ENCODE data around the gene COL4A2.

The COL4A2 gene

GRCh38 chr13:110490009-110490770, 183.1 kb downstream of the COL4A2 start:
- Histone ChIP-seq H3K36me3 (ENCODE audit: insufficient read depth, insufficient read length, low read length) (peaks cover 69% of the 10 kb centered on the region), H3K9ac (ENCODE audit: insufficient read length, low read depth) (no peak overlapping the region), H3K4me3 (ENCODE audit: insufficient read length, low read depth) (no peak overlapping the region), H3K9me3 (ENCODE audit: insufficient read depth, low read length) (no peaks in the 10 kb centered on the region), H3K4me1 (ENCODE audit: insufficient read depth, insufficient read length) (peaks cover 4% of the 10 kb centered on the region), H3K27me3 (ENCODE audit: insufficient read depth, insufficient read length) (no peaks in the 10 kb centered on the region)
- DNase-seq (ENCODE audit: low read depth, low spot score) = no peak
- TF ChIP-seq SUZ12 (IDR thresholded peaks at IDR 0.05; ENCODE audit: extremely low read depth, insufficient read depth, insufficient read length) (no peak), YY1 (IDR thresholded peaks at IDR 0.05; ENCODE audit: insufficient read depth, insufficient read length) (no peak), ZNF274 (IDR thresholded peaks at IDR 0.05; ENCODE audit: low read depth, low read length) (no peak)

DNA sequence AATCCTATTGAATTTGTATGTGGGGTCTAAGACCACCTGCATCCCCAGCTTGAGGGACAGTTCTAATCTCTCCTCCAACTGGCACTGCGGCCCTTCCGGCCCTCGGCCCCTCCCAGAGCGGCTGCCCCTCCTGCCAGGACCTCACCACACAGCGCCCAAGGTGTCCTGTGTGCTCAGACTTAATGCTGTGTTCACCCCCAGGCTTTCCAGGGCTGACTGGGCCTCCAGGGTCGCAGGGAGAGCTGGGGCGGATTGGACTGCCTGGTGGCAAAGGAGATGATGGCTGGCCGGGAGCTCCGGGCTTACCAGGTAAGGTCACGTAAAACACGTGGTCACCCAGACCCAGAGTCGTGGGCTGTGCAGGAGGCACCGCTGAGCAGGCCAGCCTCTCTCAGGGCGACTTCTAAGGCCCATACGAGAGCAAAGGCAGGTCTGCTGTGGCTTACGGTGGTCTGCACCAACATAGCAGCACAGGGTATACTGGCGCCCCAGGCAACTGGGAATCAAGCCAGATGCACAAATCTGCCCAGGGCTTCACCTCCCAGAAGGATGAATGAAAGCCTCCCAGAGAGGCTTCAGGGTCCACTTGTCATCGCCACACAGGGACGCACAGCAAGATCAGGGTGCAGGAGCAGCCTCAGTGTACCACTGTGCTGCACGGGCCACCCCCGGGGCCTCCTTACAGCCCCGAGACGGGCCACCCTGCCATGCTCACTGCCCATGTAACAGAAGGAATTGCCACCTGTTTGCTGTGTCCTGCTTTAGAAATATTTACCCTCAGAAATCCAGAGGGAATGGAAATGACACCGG, 185.0 kb downstream of the COL4A2 start:
- TF ChIP-seq YY1 (IDR thresholded peaks at IDR 0.05; ENCODE audit: insufficient read depth, insufficient read length) = no peak
- TF ChIP-seq ZNF274 (IDR thresholded peaks at IDR 0.05; ENCODE audit: low read depth, low read length) = no peak
- no peak for TF ChIP-seq SUZ12 (IDR thresholded peaks at IDR 0.05; ENCODE audit: extremely low read depth, insufficient read depth, insufficient read length)
- H3K36me3 ChIP-seq (ENCODE audit: insufficient read depth, insufficient read length, low read length) = peaks cover 84% of the 10 kb centered on the region

DNA sequence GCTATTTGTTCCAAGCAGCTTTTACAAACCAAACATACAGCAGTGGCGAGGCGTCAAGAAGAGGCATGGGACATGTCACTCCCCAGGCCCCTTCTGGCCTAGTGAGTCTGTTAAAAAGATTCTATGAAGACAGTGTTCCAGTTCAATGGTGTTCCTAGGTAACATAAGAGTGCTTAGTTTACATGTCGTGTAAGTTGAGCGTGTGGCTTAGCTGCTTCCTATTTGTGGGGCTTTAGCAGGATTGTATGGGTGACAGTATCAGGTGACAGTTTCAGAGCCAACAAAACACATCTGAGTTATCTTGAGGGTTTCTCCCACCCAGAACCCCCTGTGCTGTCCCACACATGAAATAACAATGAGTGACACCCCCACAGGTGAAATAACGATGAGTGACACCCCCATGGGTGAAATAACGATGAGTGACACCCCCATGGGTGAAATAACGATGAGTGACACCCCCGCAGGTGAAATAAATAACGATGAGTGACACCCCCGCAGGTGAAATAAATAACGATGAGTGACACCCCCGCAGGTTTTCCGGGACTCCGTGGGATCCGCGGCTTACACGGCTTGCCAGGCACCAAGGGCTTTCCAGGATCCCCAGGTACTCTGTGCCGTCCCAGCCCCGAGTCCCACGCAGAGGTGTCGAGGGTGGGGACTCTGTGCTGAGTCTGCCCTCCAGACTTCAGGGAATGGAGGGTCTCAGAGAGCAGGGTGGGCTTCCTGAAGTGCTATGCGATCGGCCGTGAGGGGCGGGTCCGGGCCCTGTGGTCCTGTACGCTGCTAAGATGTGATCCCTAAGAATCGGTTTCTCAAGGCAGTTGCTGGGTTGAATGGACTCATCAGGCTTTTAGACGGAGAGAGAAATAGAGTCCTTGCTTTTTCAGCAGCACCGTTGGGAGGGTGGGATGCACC, 185.9 kb downstream of the COL4A2 start:
- Histone ChIP-seq H3K9me3 (ENCODE audit: insufficient read depth, low read length) (no peaks in the 10 kb centered on the region; the same call in 1 of the 2 replicates), H3K4me3 (ENCODE audit: insufficient read length, low read depth) (no peak overlapping the region), H3K9ac (ENCODE audit: insufficient read length, low read depth) (no peak overlapping the region), H3K27me3 (ENCODE audit: insufficient read depth, insufficient read length) (no peaks in the 10 kb centered on the region), H3K4me1 (ENCODE audit: insufficient read depth, insufficient read length) (no peaks in the 10 kb centered on the region), H3K36me3 (ENCODE audit: insufficient read depth, insufficient read length, low read length) (peaks cover 88% of the 10 kb centered on the region)
- TF ChIP-seq ZNF274 (IDR thresholded peaks at IDR 0.05; ENCODE audit: low read depth, low read length) (no peak), YY1 (IDR thresholded peaks at IDR 0.05; ENCODE audit: insufficient read depth, insufficient read length) (no peak), SUZ12 (IDR thresholded peaks at IDR 0.05; ENCODE audit: extremely low read depth, insufficient read depth, insufficient read length) (no peak)
- DNase-seq (ENCODE audit: low read depth, low spot score) = no peak

More for the DNA sequence above, 185.0 kb downstream of the COL4A2 start:
- Histone ChIP-seq H3K4me3 (ENCODE audit: insufficient read length, low read depth) (no peak overlapping the region), H3K9ac (ENCODE audit: insufficient read length, low read depth) (no peak overlapping the region), H3K27me3 (ENCODE audit: insufficient read depth, insufficient read length) (no peaks in the 10 kb centered on the region), H3K4me1 (ENCODE audit: insufficient read depth, insufficient read length) (no peaks in the 10 kb centered on the region), H3K9me3 (ENCODE audit: insufficient read depth, low read length) (no peaks in the 10 kb centered on the region; the same call in 1 of the 2 replicates)
- DNase-seq (ENCODE audit: low read depth, low spot score) = no peak

DNA sequence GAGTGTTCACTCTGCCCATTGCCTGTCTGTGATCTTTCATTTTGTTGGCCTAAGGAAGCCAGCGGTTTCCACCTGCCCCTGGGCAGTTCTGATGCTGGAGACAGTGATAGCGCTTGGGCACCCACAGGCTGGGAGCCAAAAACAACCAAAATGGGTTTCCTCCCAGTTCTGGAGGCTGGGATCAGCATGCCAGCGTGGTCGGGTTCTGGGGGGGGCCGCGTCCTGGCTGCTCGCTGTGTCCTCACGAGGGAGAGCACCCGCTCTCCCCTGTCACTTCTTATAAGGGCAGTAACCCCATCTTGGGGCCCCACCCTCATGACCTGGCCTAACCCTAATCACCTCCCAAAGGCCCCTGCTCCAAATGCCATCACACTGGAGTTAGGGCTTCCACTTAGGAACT, 186.5 kb downstream of the COL4A2 start:
- Histone ChIP-seq H3K9me3 (ENCODE audit: insufficient read depth, low read length) (no peaks in the 10 kb centered on the region; the same call in 1 of the 2 replicates), H3K36me3 (ENCODE audit: insufficient read depth, insufficient read length, low read length) (peaks cover 89% of the 10 kb centered on the region), H3K4me1 (ENCODE audit: insufficient read depth, insufficient read length) (no peaks in the 10 kb centered on the region), H3K9ac (ENCODE audit: insufficient read length, low read depth) (no peak overlapping the region), H3K27me3 (ENCODE audit: insufficient read depth, insufficient read length) (no peaks in the 10 kb centered on the region), H3K4me3 (ENCODE audit: insufficient read length, low read depth) (no peak overlapping the region)
- TF ChIP-seq ZNF274 (IDR thresholded peaks at IDR 0.05; ENCODE audit: low read depth, low read length) (no peak), SUZ12 (IDR thresholded peaks at IDR 0.05; ENCODE audit: extremely low read depth, insufficient read depth, insufficient read length) (no peak), YY1 (IDR thresholded peaks at IDR 0.05; ENCODE audit: insufficient read depth, insufficient read length) (no peak)
- no peak for DNase-seq (ENCODE audit: low read depth, low spot score)

GRCh38 chr13:110495376-110495775, 188.3 kb downstream of the COL4A2 start:
- H3K4me1 ChIP-seq (ENCODE audit: insufficient read depth, insufficient read length) = no peaks in the 10 kb centered on the region
- DNase-seq (ENCODE audit: low read depth, low spot score) = no peak
- H3K9ac ChIP-seq (ENCODE audit: insufficient read length, low read depth) = no peak overlapping the region
- no peaks in the 10 kb centered on the region for H3K27me3 ChIP-seq (ENCODE audit: insufficient read depth, insufficient read length)
- no peak for TF ChIP-seq ZNF274 (IDR thresholded peaks at IDR 0.05; ENCODE audit: low read depth, low read length)
- TF ChIP-seq SUZ12 (IDR thresholded peaks at IDR 0.05; ENCODE audit: extremely low read depth, insufficient read depth, insufficient read length) = no peak
- no peak for TF ChIP-seq YY1 (IDR thresholded peaks at IDR 0.05; ENCODE audit: insufficient read depth, insufficient read length)
- H3K36me3 ChIP-seq (ENCODE audit: insufficient read depth, insufficient read length, low read length) = peaks cover 81% of the 10 kb centered on the region
- no peak overlapping the region for H3K4me3 ChIP-seq (ENCODE audit: insufficient read length, low read depth)
- H3K9me3 ChIP-seq (ENCODE audit: insufficient read depth, low read length) = no peaks in the 10 kb centered on the region; the same call in 1 of the 2 replicates

DNA sequence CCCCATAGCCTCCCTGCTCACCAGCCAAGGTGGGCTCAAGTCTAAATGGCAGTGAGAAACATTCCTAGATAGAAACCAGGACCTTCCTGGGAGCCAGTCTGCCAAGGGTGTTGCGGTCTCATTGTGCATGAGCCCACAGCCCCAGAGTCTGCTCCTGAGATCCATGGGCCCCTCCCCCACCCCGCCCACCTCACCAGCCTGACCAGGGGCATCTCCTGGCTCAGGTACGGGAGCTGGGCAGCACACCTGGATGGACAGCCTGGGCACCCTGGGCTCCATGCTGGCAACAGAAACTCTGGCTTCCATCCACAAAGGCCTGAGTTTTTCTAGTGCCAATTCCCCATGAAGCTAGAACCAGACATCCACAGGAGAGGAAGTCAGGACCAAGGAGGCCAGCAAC, 188.8 kb downstream of the COL4A2 start:
- DNase-seq (ENCODE audit: low read depth, low spot score) = no peak
- TF ChIP-seq YY1 (IDR thresholded peaks at IDR 0.05; ENCODE audit: insufficient read depth, insufficient read length) (no peak), SUZ12 (IDR thresholded peaks at IDR 0.05; ENCODE audit: extremely low read depth, insufficient read depth, insufficient read length) (no peak), ZNF274 (IDR thresholded peaks at IDR 0.05; ENCODE audit: low read depth, low read length) (no peak)
- Histone ChIP-seq H3K9me3 (ENCODE audit: insufficient read depth, low read length) (no peaks in the 10 kb centered on the region; the same call in 1 of the 2 replicates), H3K27me3 (ENCODE audit: insufficient read depth, insufficient read length) (no peaks in the 10 kb centered on the region), H3K4me3 (ENCODE audit: insufficient read length, low read depth) (no peak overlapping the region), H3K36me3 (ENCODE audit: insufficient read depth, insufficient read length, low read length) (peaks cover 78% of the 10 kb centered on the region), H3K9ac (ENCODE audit: insufficient read length, low read depth) (no peak overlapping the region), H3K4me1 (ENCODE audit: insufficient read depth, insufficient read length) (no peaks in the 10 kb centered on the region)
